Thoracic aorta (tissue), 2 donors: ENCODE data around the gene ACAP1. TPM values are rescaled to one million over a fixed set of nuclear protein-coding genes. Genes with fewer than 3 reads are reported as not detected.
A peak's percentile ranks its signal among the peaks of the same experiment; 100 is the strongest.

ENCODE experiments used
- ATAC-seq: fragments of 150-250 bp; one replicate; pipeline ENCODE4 v1.8.0; 2017; ENCODE audit warnings: low read depth; ENCODE audit not compliant: insufficient number of reproducible peaks, low FRiP score
- DNase-seq: peaks from one replicate; pipeline ENCODE4 v3.0.0-alpha.2; 2020; ENCODE audit warnings: low spot score
- H3K27ac ChIP-seq, 2 donors: fragments of 200-600 bp; sonication (generic); 1 replicate in 1 of 2; 2 replicates in 1 of 2; pipeline ENCODE4 v1.5.1; 2016; ENCODE audit warnings: mild to moderate bottlenecking in 2 of 2, moderate library complexity in 2 of 2
- H3K27me3 ChIP-seq: fragments of 200-600 bp; sonication (generic); replicated peaks from 2 replicates; pipeline ENCODE4 v1.6.0; 2016; ENCODE audit warnings: mild to moderate bottlenecking; ENCODE audit not compliant: insufficient read depth
- H3K36me3 ChIP-seq: fragments of 200-600 bp; sonication (generic); one replicate; pipeline ENCODE4 v1.5.1; 2016
- H3K4me1 ChIP-seq, 2 donors: fragments of 200-600 bp; sonication (generic); 1 replicate in 1 of 2; 2 replicates in 1 of 2; pipeline versions ENCODE4 v1.5.1 to v1.6.0; 2016; ENCODE audit warnings: low read depth in 2 of 2, mild to moderate bottlenecking in 1 of 2; ENCODE audit not compliant: control insufficient read depth in 1 of 2
- H3K4me3 ChIP-seq: fragments of 200-600 bp; sonication (generic); 2 replicates; pipeline ENCODE4 v1.5.1; 2016; ENCODE audit warnings: mild to moderate bottlenecking
- H3K9me3 ChIP-seq: fragments of 200-600 bp; sonication (generic); 2 replicates; pipeline ENCODE4 v1.5.1; 2016
- CTCF ChIP-seq: fragments of 200-600 bp; sonication (generic); IDR thresholded peaks from one replicate; pipeline ENCODE4 v1.5.1; 2019; ENCODE audit warnings: antibody characterized with exemption
- total RNA-seq, 2 donors: library from RNA; depleted of rRNA; stranded (reverse); fragments of >200 nt; gene quantifications; one replicate each; pipeline versions ENCODE4 v1.1.0 to v1.2.3, GENCODE V29; 2016

The ACAP1 gene
- total RNA-seq, 2 donors from 2014 or later: 6.8 to 9.9 TPM

- Histone ChIP-seq H3K4me3 (no peak overlapping the region), H3K27ac (no peak overlapping the region), H3K9me3 (no peaks in the 10 kb centered on the region), H3K36me3 (no peaks in the 10 kb centered on the region), H3K4me1 (no peaks in the 10 kb centered on the region), H3K27me3 (no peaks in the 10 kb centered on the region)
- ATAC-seq (no peak), DNase-seq (no peak)
- TF ChIP-seq CTCF: no peak
Observed at GRCh38 chr17:7369825-7370224, 33.5 kb downstream of the ACAP1 start.

GRCh38 chr17:7370853-7371252 is 34.5 kb downstream of the ACAP1 start:
- no peak for ATAC-seq
- Histone ChIP-seq H3K4me3 (no peak overlapping the region), H3K27ac (no peak overlapping the region), H3K36me3 (no peaks in the 10 kb centered on the region), H3K27me3 (no peaks in the 10 kb centered on the region), H3K9me3 (no peaks in the 10 kb centered on the region), H3K4me1 (no peaks in the 10 kb centered on the region)
- no peak for DNase-seq
- TF ChIP-seq CTCF: no peak

- DNase-seq: no peak
- Histone ChIP-seq H3K27ac (no peak overlapping the region), H3K4me1 (no peaks in the 10 kb centered on the region), H3K9me3 (no peaks in the 10 kb centered on the region), H3K27me3 (no peaks in the 10 kb centered on the region), H3K36me3 (no peaks in the 10 kb centered on the region), H3K4me3 (no peak overlapping the region)
- no peak for TF ChIP-seq CTCF
- ATAC-seq: no peak
Observed at GRCh38 chr17:7374353-7374752, 38.0 kb downstream of the ACAP1 start.

- no peak for TF ChIP-seq CTCF
- Histone ChIP-seq H3K4me1 (peaks cover 6 to 31% of the 10 kb centered on the region in 2 donors), H3K36me3 (no peaks in the 10 kb centered on the region), H3K9me3 (no peaks in the 10 kb centered on the region), H3K27ac (no peak overlapping the region), H3K27me3 (no peaks in the 10 kb centered on the region), H3K4me3 (no peak overlapping the region)
- DNase-seq (no peak), ATAC-seq (no peak)
Observed at GRCh38 chr17:7379134-7379533, 42.8 kb downstream of the ACAP1 start.

- DNase-seq (no peak), ATAC-seq (no peak)
- H3K27ac ChIP-seq: no peak overlapping the region
Observed at GRCh38 chr17:7380321-7380720, 44.0 kb downstream of the ACAP1 start.

More at GRCh38 chr17:7380321-7380720, 44.0 kb downstream of the ACAP1 start:
- peak overlapping the region; percentile 66 for H3K4me3 ChIP-seq
- no peaks in the 10 kb centered on the region for H3K27me3 ChIP-seq
- no peaks in the 10 kb centered on the region for H3K36me3 ChIP-seq
- TF ChIP-seq CTCF: no peak
- H3K4me1 ChIP-seq: peaks cover 6 to 34% of the 10 kb centered on the region in 2 donors
- no peaks in the 10 kb centered on the region for H3K9me3 ChIP-seq
